ENCODE results near the gene WBP1L.
"Not testable (repeated sequence)": the region's sequence is repeated elsewhere in the genome, so short reads cannot be mapped to it uniquely, and the experiment has no call there.

Gene WBP1L

DNA sequence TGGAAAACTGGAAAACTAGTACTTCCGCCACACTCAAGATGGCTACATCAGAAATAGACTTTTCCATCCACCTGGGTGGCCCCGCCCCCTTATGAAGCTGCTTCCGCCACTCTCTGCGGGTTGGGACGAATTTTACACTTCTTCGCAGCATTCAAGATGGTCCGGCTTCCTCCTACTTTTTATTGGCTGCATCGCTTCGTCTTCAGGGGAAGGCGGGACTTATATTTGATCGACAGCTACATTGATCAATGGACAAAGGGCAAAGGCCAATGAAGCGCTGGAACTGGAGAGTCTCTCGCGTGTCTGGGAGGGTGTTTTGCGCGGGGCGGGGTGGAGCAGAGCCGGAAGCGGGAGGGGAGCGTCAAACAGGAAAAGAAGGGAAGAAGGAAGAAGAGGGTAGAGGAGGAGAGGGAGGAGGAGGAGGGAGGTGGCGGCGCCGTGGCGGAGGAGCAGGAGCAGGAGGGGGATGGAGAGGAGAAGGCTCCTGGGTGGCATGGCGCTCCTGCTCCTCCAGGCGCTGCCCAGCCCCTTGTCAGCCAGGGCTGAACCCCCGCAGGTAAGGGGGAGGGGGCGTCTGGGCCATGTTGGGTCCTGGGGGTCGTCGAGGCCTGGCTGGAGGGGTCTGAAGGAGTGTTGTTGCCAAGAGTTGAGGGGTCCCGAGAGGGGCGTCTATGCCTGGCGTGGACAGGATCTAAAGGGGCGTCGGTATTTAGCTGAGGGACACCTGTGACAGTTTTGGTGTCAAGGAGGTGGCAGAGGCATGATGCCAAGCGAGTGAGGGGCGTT lies at the start of gene WBP1L:
WBP1L (plus strand) TSS at position 361 of the 786 bp plus-strand sequence; CDS start at position 467, 106 bp downstream.
- peak; percentile 94 to 96 for DNase-seq

DNA sequence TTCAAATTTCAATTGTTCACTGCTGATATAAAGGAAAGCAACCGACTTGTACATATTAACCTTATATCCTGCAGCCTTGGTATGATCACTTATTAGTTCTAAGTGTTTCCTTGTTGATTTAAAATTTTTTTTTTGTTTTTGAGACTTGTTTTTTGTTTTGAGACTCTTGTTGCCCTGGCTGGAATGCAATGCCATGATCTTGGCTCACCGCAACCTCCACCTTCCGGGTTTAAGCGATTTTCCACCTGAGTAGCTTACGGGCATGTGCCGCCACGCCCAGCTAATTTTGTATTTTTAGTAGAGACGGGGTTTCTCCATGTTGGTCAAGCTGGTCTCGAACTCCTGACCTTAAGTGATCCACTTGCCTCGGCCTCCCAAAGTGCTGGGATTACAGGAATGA lies 48.3 kb upstream of the WBP1L start:
- DNase-seq, result not testable (repeated sequence)

DNA sequence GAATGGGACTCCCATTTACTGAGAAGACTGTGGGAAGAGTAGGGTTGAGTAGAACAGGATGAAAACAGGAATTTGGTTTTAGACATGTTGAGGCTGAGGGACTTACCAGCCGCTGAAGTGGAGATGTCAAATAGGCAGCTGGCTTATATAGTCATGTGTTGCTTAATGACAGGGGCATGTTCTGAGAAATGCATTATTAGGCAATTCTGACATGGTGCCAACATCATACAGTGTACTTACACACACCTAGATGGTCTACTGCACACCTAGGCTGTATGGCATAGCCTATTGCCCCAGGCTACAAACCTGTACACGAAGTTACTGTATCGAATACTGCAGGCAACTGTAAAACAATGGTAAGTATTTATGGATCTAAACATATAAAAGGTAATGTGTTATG lies 47.0 kb upstream of the WBP1L start:
- DNase-seq, result no peak

DNA sequence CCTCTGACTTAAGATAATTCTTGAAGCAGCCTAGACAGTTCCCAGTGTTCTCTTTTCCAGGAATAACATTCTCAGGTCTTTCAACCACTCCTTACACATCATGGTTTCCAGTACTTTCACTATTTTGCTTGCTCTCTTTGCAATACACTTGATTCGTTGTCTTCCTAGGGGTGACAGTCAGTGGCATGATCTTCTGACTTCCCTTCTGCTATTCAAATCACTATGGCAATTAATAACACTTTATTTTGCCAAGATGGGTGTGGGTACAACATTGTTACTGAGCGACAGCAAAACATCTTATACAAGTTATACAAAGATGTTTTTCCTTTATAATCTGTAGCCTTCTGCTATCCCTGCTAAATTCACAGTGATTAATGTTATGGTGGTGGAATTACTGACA lies 44.9 kb upstream of the WBP1L start:
- no peak for DNase-seq

DNA sequence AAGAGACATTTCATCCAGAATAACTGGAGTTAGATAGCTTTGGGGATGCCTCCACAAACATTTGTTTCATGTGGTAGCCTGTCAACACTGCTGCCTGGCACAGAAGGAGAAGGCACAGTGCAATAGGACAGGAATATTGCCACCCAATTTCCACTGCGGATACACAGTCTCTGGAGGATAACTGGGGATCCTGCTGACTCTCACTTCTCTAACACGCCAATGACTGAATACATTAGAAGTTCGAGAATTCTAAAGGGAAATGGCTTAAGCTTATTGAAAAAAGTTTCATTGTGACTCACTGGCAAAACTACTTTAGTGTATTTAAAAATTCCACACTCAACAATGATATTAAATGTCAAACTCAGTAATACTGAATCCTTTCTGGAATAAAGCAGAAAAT lies 42.5 kb upstream of the WBP1L start:
- no peak for DNase-seq

DNA sequence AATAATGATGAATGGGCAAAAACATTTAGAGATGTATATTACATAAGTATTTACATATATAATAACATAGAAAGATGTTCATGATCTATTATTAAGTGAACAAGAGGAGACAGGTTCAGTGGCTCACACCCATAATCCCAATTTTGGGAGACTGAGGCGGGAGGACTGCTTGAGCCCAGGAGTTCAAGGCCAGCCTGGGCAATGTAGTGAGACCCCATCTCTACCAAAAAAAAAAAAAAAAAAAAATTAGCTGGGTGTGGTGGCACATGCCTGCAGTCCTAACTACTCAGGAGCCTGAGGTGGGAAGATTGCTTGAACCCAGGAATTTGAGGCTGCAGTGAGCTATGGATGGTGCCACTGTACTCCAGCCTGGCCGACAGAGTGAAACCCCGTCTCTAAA lies 42.0 kb upstream of the WBP1L start:
- DNase-seq, result no peak

DNA sequence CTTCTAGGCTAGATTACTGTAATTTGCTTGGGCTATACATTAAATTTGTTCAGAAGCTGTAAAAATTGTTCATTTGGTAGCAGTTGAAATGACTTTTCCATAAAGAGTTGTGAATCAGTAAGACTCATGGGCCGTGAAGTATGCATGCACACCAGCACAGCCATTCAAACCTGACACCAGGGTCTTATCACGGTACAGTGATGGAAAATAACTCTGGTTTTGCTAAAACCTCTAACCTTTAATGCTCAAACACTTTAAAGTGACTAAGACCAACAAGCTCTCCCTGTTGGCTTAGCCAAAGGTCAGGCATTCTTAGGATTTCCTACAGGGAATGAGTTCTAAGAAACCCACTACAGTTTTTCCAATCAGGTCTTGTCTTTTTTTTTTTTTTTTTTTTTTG lies 41.0 kb upstream of the WBP1L start:
- no peak for DNase-seq

DNA sequence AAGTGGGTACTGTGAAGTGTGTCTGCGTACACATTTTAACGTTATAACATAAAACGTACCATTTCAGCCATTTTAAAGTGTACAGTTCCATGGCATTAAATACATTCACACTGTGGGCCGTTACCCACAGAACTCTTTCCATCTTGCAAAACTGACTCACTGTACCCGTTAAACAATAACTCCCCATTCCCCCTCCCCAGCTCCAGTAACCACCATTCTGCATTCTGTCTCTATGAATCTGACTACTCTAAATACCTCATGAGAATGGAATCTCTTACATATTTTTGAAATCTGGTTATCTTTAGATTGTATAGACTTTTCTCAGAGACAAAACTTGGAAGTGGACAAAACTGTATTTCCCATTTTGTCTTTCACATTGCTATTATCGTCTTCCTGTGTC lies 38.8 kb upstream of the WBP1L start:
- DNase-seq, result no peak

DNA sequence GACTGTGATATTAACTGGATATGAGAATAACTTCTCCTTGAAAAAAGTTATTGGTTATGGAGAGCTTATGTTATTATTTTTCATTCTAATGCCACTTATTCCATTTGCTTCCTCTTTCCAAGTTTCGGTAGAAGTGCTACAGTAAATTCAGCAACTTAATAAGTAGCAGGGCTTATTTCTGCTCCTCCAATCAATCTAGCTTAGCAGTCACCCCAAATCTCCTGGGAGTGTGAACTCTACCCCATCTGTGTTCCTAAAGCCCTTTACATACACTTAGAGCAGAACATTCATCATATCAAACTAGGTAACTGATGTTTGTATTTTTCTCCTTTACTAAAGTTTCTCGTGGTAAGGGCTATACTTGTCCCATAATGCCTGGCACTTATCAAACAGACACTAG lies 38.2 kb upstream of the WBP1L start:
- DNase-seq, result no peak

DNA sequence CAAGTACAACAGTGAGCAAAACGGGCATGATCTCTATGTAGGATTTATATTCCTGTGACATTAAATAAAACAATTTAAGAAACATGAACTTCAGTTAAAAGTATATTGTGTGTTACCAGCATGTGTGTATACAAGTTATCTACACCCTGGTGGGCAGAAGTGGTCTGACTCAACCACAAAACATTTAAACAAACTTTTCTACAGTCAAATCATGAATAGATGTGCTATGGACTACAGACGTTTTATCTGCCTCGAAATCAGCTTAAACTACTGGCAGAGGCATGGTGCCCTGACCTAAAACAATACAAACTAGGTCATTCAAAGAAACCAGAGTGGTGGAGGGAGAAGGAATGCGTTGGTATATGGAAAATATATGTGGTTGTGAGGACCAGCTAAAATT lies 33.1 kb upstream of the WBP1L start:
- DNase-seq, result no peak

DNA sequence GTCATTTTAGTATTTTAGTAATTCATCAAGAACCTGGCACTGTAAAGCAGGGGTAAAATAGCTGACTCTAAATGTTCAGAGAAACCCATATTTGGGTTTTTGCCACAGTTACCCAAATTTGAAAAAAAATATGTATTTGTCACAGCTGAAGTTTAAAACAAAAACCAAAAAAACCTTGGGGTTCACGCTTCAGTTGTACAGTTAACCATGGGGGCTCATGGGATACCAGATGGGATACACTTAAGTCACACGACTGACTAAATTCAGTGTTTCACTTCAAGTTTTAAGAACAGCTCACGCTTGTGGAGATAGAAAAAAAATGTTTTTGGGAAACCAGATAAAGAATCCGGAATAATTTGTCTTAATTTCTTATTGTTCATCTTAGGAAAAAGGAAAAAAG lies 31.7 kb upstream of the WBP1L start:
- no peak for DNase-seq

DNA sequence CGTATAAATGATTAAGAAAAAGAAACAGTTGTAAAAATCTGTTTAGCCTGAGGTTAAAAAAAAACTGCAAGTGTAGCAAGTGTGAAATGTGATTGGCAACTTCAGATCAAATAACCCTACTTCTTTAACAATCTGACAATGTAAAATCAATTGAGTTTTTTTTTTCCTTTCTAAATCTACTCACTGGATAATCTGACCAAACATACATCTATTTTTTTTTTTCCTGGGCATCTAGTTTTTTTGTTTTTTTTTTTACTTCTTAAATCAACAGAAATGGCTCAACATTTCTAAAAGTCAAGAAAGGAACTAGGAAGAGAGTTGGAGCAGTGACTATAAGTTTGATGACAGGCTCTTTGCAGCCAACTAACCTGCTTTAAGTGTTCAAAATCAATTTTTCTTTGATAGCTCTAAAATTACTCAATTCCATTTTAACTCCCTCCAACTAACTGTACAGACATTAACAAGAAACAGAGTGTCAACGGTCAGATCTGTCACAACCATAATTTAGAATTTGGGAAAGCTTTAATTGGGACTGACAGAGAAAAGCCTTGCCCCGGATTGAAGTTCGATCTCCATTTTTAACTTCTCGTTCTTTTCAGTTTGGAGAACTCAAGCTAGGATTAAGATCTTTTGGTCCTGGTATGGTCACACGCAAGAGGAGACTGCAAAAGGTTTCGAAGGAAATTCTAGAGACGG lies 30.8 kb upstream of the WBP1L start:
- DNase-seq, result no peak

DNA sequence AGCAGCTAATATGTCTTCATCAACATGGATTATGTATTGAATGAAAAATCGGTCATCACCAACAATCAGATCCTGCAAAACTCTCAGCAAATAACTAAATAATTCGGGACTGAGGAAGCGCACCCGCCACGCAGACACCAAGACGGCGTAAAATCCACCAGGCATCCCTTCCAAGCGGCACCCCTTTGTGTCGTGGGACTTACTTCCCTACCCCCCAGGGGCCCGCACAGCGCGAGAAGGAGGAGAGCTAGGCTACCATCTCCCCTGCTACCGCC lies 30.3 kb upstream of the WBP1L start:
- no peak for DNase-seq

DNA sequence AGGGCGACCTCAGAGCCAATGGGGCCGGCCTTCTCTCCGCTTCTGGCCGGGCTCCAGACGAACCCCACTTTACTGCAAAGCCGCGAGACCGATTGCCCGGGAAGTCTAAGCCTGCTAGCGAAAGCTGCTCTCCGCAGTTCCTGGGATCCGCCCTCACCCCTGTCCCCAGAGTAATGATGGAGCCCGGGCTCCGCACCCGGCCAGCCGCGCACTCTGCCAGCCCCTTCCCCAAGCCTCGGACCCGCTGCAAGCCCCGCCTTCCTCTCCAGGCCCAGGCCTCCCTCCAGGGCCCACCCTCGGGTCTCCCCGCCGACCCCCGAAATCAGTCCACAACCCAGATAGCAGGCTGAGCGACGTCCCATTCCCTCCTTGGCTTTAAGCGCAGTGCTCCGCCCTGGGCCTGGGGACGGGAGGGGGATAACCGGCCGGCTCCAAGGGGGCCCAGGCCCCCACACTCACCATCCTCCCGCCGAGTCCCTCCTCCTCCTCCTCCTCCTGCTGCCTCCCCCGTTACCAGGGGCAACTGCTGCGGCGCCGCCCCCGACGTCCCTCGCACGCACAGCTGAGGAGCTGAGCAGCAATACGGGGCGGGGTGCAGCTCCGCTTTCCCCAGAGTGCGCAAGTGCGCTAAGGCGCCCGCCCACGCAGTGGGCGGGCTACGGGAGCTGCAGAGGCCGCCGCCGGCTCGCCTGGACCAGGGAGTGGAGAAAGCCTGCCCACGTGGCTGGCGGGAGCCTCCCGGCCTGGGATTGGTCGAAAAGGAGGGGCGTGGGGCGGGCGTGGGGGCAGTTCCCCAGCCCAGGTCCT lies 29.7 kb upstream of the WBP1L start, which contains the start of gene ARL3:
ARL3 (minus strand) TSS at position 584 of the 807 bp plus-strand sequence; CDS start at position 462, 122 bp downstream.
- DNase-seq, result peak; percentile 97 to 99

DNA sequence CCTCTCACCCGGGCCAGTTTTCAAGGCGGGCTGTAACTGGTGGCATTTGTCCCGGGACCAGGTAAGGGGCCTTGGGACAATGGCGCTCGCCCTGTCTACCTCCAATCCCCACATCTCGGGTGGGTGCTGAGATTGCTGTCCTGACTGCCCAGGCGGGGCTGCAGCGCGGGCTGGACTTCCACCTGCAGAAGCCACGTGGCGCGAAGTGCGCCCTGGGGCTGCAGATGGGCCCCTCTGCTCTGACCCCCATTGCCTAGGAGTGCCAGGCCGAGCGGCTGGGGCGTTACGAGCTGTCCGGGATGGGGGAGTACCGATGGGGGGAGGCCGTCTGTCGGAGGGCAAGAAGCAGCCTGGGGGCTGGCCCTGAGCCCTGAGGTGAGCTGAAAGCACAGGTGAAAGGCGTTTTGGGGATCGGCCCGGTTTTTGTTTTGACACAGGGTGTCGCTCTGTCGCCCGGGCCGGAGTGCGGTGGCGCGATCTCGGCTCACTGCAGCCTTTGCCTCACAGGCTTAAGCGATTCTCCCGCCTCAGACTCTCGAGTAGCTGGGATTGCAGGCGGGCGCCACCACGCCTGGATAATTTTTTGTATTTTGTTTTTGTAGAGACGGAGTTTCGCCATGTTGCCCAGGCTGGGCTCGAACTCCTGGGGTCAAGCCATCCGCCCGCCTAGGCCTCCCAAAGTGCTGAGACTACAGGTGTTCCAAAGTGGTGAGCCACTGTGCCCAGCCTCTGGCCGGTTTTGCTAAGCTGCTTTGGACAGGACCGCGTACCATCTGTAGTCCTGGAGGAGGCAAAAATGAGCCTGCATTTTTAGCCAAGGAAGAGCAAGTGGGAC lies 28.9 kb upstream of the WBP1L start, which contains the start of gene SFXN2:
SFXN2 (plus strand) TSS at position 16 of the 835 bp plus-strand sequence. CDS start 12,001 bp downstream, outside the sequence.
- DNase-seq, result peak; percentile 61 to 68

DNA sequence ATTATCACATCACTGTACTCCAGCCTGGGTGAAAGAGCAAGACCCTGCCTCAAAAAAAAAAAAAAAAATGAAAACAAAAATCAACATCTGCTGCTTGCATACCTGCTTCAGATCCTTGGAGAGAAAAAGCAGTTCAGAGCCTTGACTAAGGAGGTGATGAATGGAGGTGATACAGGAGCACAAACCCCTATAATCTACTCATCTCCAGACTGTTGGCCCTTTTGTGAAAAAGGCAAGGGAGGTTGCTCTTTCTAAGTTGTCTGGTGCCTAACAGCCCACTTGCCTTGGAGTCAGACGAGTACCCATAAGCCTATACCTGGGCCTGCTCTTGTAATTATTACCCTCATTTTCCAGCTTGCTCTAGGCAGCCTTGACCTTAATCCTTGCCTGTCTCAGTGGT lies 27.9 kb upstream of the WBP1L start:
- DNase-seq, result no peak

DNA sequence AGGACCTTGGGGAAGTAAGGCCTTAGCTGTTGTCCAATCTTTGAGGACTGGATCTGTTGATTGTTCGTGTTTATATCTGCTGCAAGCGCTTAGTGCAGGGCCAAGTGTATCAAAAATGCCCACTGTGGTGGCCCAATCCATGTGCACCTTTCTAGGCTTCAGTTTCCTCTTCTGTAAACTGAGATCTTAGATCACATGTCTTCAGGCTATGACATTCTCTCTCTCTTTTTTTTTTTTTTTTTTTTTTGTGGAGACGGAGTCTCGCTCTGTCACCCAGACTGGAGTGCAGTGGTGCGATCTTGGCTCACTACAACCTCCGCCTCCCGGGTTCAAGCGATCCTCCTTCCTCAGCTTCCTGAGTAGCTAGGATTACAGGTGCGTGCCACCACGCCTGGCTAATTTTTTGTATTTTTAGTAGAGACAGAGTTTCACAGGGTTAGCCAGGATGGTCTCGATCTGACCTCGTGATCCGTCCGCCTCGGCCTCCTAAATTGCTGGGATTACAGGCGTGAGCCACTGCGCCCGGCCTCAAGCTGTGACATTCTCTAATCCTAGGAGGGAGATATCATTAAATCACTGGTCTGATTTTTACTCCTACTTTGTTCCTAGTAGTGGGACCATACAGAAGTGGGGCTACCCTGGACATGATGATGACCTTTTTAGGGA lies 26.7 kb upstream of the WBP1L start:
- DNase-seq, result not testable (repeated sequence)

DNA sequence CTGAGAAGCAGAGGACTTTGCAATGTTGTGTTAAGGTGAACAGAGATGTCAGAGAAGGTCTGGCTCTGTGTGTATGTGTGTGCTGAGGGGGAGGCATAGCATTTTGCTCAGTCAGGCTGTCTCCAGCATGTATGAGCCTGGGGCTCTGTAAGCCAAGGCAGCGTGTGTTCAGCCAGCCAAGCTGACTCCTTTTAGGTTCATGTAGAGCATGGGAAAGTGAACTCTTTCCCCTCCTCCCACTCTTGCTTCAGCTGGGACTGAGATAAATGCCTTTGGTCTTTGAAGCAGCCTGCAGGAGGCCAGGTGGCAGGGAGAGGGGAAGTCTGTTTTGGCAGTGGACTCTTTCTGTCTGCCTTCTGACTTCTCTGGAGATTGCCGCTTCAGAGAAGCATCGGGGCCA lies 25.5 kb upstream of the WBP1L start:
- DNase-seq, result no peak

DNA sequence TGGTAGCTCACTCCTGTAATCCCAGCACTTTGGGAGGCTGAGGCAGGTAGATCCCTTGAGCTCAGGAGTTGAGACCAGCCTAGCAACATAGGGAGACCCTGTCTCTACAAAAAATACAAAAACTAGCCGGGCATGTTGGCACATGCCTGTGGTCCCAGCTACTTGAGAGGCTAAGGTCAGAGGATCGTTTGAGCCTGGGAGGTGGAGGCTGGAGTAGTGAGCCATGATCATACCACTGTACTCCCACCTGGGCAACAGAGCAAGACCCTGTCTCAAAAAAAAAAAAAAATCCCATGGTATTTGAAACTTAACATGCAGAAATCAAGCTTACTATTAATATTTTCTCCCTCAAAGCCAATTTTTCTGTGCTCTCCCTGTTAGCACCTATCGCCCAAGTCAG lies 23.4 kb upstream of the WBP1L start:
- DNase-seq, result no peak

DNA sequence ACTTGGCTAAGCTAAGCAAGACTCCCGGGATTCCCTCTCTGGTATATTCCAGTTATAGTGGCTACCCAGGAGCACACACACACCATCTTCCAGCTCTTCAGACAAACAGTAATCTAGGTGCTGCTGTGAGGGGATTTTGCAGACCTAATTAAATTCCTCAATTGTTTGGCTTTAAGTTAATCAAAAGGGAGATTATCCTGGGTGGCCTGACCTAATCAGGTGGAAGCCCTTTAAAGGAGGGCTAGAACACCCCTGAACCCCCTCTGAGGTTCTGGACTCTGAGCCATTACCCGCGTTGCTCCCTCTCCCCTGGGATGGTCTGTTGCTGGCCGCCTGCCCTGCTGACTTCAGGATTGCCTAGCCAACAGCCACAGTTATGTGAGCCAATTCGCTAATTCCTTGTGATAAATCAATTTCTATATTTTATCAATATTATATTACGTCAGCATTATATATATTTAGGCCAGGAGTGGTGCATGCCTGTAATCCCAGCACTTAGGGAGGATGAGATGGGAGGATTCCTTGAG lies 22.9 kb upstream of the WBP1L start:
- DNase-seq, result no peak

DNA sequence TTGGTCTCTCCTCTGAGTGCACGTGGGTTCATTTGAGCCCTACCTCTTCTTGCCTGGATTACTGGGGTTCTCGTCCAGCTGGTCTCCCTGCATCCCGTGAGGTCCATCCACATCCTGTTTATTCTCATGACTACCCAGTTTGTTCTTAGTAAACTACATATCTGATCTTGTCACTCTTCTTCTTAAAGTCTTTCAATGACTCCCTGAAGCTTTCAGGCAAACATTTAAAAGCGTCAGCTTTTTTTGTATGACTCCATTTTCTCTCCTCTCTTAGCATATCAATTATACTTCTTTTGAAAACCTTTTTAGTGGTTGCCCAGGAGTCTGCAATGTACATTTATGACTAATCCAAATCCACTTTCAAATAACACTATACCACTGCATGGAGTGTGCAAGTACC lies 21.8 kb upstream of the WBP1L start:
- DNase-seq, result no peak

DNA sequence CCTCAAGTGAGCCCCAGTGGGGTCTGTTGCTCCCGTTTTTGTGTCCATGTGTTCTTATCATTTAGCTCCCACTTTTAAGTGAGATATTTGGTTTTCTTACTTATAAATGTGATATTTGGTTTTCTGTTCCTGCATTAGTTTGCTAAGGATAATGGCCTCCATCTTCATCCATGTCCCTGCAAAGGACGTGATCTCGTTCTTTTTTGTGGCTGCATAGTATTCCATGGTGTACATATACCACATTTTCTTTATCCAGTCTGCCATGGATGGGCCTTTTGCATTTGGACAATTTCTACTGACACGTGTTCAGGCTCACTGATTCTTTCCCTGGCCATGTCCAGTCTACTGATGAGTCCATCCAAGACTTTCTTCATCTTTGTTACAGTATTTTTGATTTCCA lies 19.8 kb upstream of the WBP1L start:
- DNase-seq, result no peak
